A549 (cell line): ENCODE measurements around the gene SOX2. TPM values are rescaled to one million over a fixed set of nuclear protein-coding genes. Genes with fewer than 3 reads are reported as not detected.

Experiments used
- ATAC-seq, 2 experiments: fragments of 200-7000 bp in 1 of 2; fragments of >200 bp in 1 of 2; cut with Nextera tagmentation in 1 of 2; cut with Tn5 transposase in 1 of 2; 3 replicates each; pipeline versions ENCODE4 v1.8.0 to v1.9.1; 2018 to 2020; ENCODE audit warnings: mild to moderate bottlenecking in 1 of 2, moderate library complexity in 1 of 2
- CTCF ChIA-PET: fragments of 300-600 bp; sonication (Branson Sonifier 250); formaldehyde crosslinking; extraction: SDS; loops from one replicate; lab custom pipeline; 2021; ENCODE audit warnings: antibody characterized with exemption, inconsistent platforms; lab: Yijun Ruan, JAX
- POLR2A ChIA-PET: fragments of 350-600 bp; formaldehyde crosslinking; extraction: SDS; loops from one replicate; lab custom pipeline; 2021; ENCODE audit warnings: antibody characterized with exemption, inconsistent platforms; lab: Yijun Ruan, JAX
- DNase-seq, 2 experiments: peaks; one replicate each; pipeline versions ENCODE4 v3.0.0 to v3.0.0-alpha.2; 2011 to 2016; ENCODE audit warnings: low read depth in 1 of 2, low spot score in 1 of 2
- FAIRE-seq: peaks from 2 replicates; lab custom pipeline; 2011; peaks lifted over from hg19 to GRCh38; lab: Jason Lieb, UNC
- H3K27ac ChIP-seq, 2 experiments: fragments of >200 bp; sonication (Bioruptor Twin); formaldehyde crosslinking; 3 replicates each; pipeline ENCODE4 v1.5.1; 2016 to 2017
- H3K4me1 ChIP-seq: fragments of >200 bp; sonication (Bioruptor Twin); formaldehyde crosslinking; 3 replicates; pipeline ENCODE4 v1.6.1; 2016
- H3K4me2 ChIP-seq: fragments of >200 bp; sonication (Bioruptor Twin); formaldehyde crosslinking; 3 replicates; pipeline ENCODE4 v1.6.1; 2016
- H3K4me3 ChIP-seq: fragments of >200 bp; sonication (Bioruptor Twin); formaldehyde crosslinking; 3 replicates; pipeline ENCODE4 v1.5.1; 2016
- H3K9me3 ChIP-seq: fragments of >200 bp; sonication (Bioruptor Twin); formaldehyde crosslinking; 3 replicates; pipeline ENCODE4 v1.6.1; 2016
- EHF ChIP-seq: fragments of 250-450 bp; sonication (Bioruptor Pico); IDR thresholded peaks from 2 replicates; pipeline ENCODE4 v1.5.0; 2020; ENCODE audit warnings: mild to moderate bottlenecking
- EHMT2 ChIP-seq: fragments of 200-600 bp; sonication (generic); IDR thresholded peaks from 2 replicates; pipeline ENCODE4 v1.6.1; 2016; ENCODE audit warnings: antibody characterized with exemption, low read depth, mild to moderate bottlenecking, moderate library complexity
- EP300 ChIP-seq, 2 experiments: fragments of >200 bp; sonication (Bioruptor Twin); formaldehyde crosslinking; IDR thresholded peaks; 2 replicates in 1 of 2; 3 replicates in 1 of 2; pipeline ENCODE4 v1.6.1; 2016 to 2017
- ESRRA ChIP-seq: fragments of 150-350 bp; IDR thresholded peaks from 2 replicates; pipeline ENCODE4 v1.6.1; 2014; ENCODE audit warnings: mild to moderate bottlenecking, low read length, borderline replicate concordance
- FOSB ChIP-seq: fragments of 250-450 bp; sonication (Bioruptor Pico); IDR thresholded peaks from 2 replicates; pipeline ENCODE4 v1.5.0; 2020; ENCODE audit warnings: mild to moderate bottlenecking, moderate library complexity
- FOXS1 ChIP-seq: fragments of 250-450 bp; sonication (Bioruptor Pico); IDR thresholded peaks from 2 replicates; pipeline ENCODE4 v1.5.0; 2020; ENCODE audit warnings: mild to moderate bottlenecking, moderate library complexity
- GATA3 ChIP-seq: IDR thresholded peaks from 2 replicates; pipeline ENCODE4 v1.6.1; 2012; ENCODE audit warnings: borderline replicate concordance
- HOXB13 ChIP-seq: fragments of 250-450 bp; sonication (Bioruptor Pico); IDR thresholded peaks from 2 replicates; pipeline ENCODE4 v1.5.0; 2020; ENCODE audit warnings: low read depth, mild to moderate bottlenecking, moderate library complexity
- JUN ChIP-seq, 2 experiments: fragments of >200 bp; sonication (Bioruptor Twin); formaldehyde crosslinking; IDR thresholded peaks; 2 replicates in 1 of 2; 3 replicates in 1 of 2; pipeline ENCODE4 v1.6.1; 2016 to 2017
- KDM1A ChIP-seq: fragments of 200-600 bp; sonication (generic); IDR thresholded peaks from 2 replicates; pipeline ENCODE4 v1.6.1; 2016; ENCODE audit warnings: low read depth, mild to moderate bottlenecking
- KDM5A ChIP-seq: fragments of 200-600 bp; sonication (generic); IDR thresholded peaks from 2 replicates; pipeline ENCODE4 v1.6.1; 2016; ENCODE audit warnings: antibody characterized with exemption, mild to moderate bottlenecking
- MAZ ChIP-seq: fragments of 150-350 bp; IDR thresholded peaks from 2 replicates; pipeline ENCODE4 v1.6.1; 2014; ENCODE audit warnings: antibody characterized with exemption, low read depth, low read length, borderline replicate concordance
- RFX5 ChIP-seq: fragments of 450-650 bp; IDR thresholded peaks from 2 replicates; pipeline ENCODE4 v1.7.1; 2014; ENCODE audit warnings: antibody characterized with exemption, mild to moderate bottlenecking, moderate library complexity
- SREBF2 ChIP-seq: fragments of 450-650 bp; IDR thresholded peaks from 2 replicates; pipeline ENCODE4 v1.6.1; 2014; ENCODE audit warnings: mild to moderate bottlenecking, moderate library complexity
- TFCP2L1 ChIP-seq: fragments of 250-450 bp; sonication (Bioruptor Pico); IDR thresholded peaks from 2 replicates; pipeline ENCODE4 v1.5.0; 2021; ENCODE audit warnings: mild to moderate bottlenecking
- ZNF302 ChIP-seq: fragments of 250-450 bp; sonication (Bioruptor Pico); IDR thresholded peaks from 2 replicates; pipeline ENCODE4 v1.9.0; 2021; ENCODE audit warnings: inconsistent platforms, mild to moderate bottlenecking, moderate library complexity
- WGBS: methylation state at CpG from one replicate; pipeline ENCODE4 v1.1.6; 2017; ENCODE audit errors: missing lambda C conversion rate; 5-methylcytosine and 5-hydroxymethylcytosine counted together
- polyA plus RNA-seq, 4 experiments: library from polyadenylated mRNA; depleted of rRNA in 3 of 4; stranded (reverse); fragments of >200 nt; fragmentation: RNase III in 1 of 4; extraction: RNeasy Plus Mini Kit Qiagen cat#74134 plus additional on column Dnase treatment in 1 of 4; gene quantifications; 2 replicates in 3 of 4; 3 replicates in 1 of 4; pipeline ENCODE4 v1.2.3, GENCODE V29; 2011 to 2017
- TF ChIP-seq, protein P1 (sequence below): fragments of 250-450 bp; sonication (Bioruptor Pico); IDR thresholded peaks from 2 replicates; pipeline ENCODE4 v1.5.0; 2021; ENCODE audit warnings: mild to moderate bottlenecking, moderate library complexity, borderline replicate concordance
- TF ChIP-seq, protein P2 (sequence below): fragments of 450-650 bp; IDR thresholded peaks from 2 replicates; pipeline ENCODE4 v1.6.1; 2014; ENCODE audit warnings: antibody characterized with exemption
- TF ChIP-seq, protein P3 (sequence below): fragments of 200-600 bp; sonication (generic); IDR thresholded peaks from 2 replicates; pipeline ENCODE4 v1.6.1; 2016; ENCODE audit warnings: antibody characterized with exemption, mild to moderate bottlenecking, moderate library complexity
- TF ChIP-seq, protein P4 (sequence below): fragments of >200 bp; sonication (Bioruptor Twin); formaldehyde crosslinking; IDR thresholded peaks from 2 replicates; pipeline ENCODE4 v1.6.1; 2016

Gene SOX2
- polyA plus RNA-seq, 2 of the 4 experiments (the other 2 are of a cell fraction), result 2.2 to 3.4 TPM

DNA sequence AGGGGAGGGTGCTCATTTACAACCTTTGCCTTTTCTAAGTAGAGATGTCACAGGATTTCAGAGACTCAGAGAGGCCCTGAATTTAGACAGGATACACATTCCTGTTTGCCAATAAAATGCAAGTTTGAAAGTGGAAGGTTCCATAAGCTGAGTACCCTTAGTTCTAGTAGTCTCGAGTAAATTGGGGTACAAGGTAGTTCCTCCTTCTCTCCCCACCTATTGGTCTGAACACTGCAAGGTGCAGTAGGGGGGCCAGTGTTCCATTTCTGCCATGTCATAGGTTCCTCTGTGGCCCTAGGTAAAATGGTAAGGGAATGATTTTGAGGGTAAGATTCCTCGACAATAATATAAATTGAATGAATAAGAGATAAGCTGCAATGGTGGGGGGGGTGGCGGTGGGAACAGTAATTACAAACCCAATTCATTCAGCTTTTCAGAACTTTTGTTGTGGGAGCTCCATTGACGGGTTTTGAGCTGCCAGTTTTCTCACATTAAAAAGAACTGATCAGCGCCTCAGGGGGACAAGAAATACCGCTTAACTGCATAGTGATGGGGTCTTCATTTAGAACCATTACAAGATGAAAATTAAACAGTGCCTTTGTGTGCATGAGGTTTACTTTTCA is 5.9 kb downstream of the SOX2 start (continued):
- TF ChIP-seq, protein P1, sequence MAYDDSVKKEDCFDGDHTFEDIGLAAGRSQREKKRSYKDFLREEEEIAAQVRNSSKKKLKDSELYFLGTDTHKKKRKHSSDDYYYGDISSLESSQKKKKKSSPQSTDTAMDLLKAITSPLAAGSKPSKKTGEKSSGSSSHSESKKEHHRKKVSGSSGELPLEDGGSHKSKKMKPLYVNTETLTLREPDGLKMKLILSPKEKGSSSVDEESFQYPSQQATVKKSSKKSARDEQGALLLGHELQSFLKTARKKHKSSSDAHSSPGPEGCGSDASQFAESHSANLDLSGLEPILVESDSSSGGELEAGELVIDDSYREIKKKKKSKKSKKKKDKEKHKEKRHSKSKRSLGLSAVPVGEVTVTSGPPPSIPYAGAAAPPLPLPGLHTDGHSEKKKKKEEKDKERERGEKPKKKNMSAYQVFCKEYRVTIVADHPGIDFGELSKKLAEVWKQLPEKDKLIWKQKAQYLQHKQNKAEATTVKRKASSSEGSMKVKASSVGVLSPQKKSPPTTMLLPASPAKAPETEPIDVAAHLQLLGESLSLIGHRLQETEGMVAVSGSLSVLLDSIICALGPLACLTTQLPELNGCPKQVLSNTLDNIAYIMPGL, result no peak
- TF ChIP-seq JUN (IDR thresholded peaks at IDR 0.05) (no peak), EHF (CRISPR knock-in tag) (no peak), KDM1A (no peak), FOSB (CRISPR knock-in tag) (no peak), ESRRA (no peak), KDM5A (no peak)

DNA sequence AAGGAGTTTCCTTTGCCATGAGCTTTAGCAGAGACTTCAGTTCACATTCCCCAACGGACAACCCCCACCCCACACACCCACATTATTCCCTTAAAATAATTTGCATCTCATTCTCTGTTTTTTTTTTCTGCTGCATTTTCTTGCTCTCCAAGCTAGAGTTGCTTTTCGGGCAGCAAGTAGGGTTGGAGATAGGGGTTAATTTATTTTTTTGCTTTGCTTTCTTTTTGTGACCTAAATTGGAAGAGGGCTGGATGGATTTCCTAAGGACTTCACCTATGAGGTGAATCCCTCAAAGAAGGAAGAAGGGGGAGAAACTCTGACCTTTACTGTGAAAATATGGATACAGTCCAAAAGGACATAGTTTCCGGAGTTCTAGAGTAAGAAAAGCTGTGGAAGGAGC is 6.6 kb downstream of the SOX2 start:
- no peak overlapping the region for H3K27ac ChIP-seq
- WGBS, result 69% methylated on average over 3 of the region's 3 CpGs
- ChIA-PET POLR2A (no interaction called here), CTCF (interaction anchor here (1.5 to 2.1 kb wide), 3 partner anchors 10 to 16 kb away, joined by 4 to 7 read pairs (median 6); no protein-coding TSS in a partner anchor)
- no peak overlapping the region for H3K4me3 ChIP-seq
- no peaks in the 10 kb centered on the region for H3K9me3 ChIP-seq
- TF ChIP-seq HOXB13 (no peak), RFX5 (no peak), JUN (IDR thresholded peaks at IDR 0.05) (no peak), SREBF2 (no peak), ZNF302 (CRISPR knock-in tag) (no peak), TFCP2L1 (CRISPR knock-in tag) (no peak), EP300 (IDR thresholded peaks at IDR 0.05) (no peak)
- TF ChIP-seq, protein P2, sequence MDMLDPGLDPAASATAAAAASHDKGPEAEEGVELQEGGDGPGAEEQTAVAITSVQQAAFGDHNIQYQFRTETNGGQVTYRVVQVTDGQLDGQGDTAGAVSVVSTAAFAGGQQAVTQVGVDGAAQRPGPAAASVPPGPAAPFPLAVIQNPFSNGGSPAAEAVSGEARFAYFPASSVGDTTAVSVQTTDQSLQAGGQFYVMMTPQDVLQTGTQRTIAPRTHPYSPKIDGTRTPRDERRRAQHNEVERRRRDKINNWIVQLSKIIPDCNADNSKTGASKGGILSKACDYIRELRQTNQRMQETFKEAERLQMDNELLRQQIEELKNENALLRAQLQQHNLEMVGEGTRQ, result no peak
- TF ChIP-seq, protein P3, sequence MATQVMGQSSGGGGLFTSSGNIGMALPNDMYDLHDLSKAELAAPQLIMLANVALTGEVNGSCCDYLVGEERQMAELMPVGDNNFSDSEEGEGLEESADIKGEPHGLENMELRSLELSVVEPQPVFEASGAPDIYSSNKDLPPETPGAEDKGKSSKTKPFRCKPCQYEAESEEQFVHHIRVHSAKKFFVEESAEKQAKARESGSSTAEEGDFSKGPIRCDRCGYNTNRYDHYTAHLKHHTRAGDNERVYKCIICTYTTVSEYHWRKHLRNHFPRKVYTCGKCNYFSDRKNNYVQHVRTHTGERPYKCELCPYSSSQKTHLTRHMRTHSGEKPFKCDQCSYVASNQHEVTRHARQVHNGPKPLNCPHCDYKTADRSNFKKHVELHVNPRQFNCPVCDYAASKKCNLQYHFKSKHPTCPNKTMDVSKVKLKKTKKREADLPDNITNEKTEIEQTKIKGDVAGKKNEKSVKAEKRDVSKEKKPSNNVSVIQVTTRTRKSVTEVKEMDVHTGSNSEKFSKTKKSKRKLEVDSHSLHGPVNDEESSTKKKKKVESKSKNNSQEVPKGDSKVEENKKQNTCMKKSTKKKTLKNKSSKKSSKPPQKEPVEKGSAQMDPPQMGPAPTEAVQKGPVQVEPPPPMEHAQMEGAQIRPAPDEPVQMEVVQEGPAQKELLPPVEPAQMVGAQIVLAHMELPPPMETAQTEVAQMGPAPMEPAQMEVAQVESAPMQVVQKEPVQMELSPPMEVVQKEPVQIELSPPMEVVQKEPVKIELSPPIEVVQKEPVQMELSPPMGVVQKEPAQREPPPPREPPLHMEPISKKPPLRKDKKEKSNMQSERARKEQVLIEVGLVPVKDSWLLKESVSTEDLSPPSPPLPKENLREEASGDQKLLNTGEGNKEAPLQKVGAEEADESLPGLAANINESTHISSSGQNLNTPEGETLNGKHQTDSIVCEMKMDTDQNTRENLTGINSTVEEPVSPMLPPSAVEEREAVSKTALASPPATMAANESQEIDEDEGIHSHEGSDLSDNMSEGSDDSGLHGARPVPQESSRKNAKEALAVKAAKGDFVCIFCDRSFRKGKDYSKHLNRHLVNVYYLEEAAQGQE, result no peak
- ATAC-seq, result no peak
- no peak overlapping the region for H3K4me2 ChIP-seq
- no peak for FAIRE-seq
- H3K4me1 ChIP-seq, result no peaks in the 10 kb centered on the region
- no peak for DNase-seq

DNA sequence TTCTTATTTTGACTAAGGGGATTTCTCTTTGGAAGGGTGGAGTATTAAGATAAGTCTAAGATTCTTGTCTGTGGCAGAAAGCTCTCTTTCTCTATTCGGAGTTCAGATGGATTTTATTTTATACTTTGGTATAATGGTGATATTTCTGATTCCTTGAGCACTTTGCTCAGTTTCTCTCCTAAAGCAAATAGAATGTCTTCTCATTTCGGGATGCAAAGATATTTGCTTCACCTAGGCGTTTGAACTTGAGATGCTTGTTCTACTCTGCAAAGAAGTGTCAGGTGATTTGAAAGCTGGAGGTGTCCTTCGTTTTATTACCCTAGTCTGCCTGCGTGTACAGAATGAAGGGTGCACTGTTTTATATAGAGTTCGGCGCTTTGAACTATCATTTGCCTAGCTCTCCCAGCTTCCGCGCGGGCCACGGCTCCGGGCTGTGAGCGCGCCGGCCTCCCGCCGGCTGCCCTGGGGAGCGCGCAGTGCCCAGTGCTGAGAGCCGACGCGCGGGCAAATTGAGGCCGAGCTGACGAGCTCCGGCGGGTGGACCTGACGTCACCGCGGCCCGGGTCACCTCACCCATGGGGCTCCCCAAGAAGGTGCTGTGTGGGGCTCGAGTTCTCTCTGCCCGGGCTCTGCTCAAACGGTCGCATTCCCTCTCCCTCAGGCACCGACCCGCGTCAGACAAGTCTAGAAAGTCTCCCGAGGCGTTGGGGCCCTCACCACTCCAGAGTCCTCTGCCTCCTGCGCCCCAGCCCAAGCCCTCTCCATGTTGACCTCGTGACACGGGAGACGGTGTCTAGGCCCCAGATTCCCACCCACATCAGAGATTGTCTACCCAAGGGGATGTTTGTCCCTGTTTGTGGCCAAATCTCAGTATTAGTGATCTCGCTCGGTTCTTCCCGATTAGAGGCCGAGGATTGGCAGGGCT is 7.5 kb downstream of the SOX2 start:
- CTCF ChIA-PET, result interaction anchor here (2.1 kb wide), 1 partner anchor 11 kb away, joined by 7 read pairs; no protein-coding TSS in a partner anchor
- no peak for FAIRE-seq
- no peak for DNase-seq

More for the DNA sequence above, 7.5 kb downstream of the SOX2 start:
- no peaks in the 10 kb centered on the region for H3K9me3 ChIP-seq
- H3K4me3 ChIP-seq, result no peak overlapping the region
- TF ChIP-seq GATA3 (no peak), FOXS1 (CRISPR knock-in tag) (no peak), EHF (CRISPR knock-in tag) (no peak), RFX5 (no peak), EHMT2 (no peak), MAZ (no peak)
- TF ChIP-seq, protein P4, sequence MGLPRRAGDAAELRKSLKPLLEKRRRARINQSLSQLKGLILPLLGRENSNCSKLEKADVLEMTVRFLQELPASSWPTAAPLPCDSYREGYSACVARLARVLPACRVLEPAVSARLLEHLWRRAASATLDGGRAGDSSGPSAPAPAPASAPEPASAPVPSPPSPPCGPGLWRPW, result no peak
- POLR2A ChIA-PET, result no interaction called here
- H3K4me2 ChIP-seq, result no peak overlapping the region
- H3K4me1 ChIP-seq, result no peaks in the 10 kb centered on the region
- 94% methylated on average over 48 of the region's 48 CpGs for WGBS
- H3K27ac ChIP-seq, result no peak overlapping the region
- no peak for ATAC-seq
